MCF 10A (cell line): ENCODE data around the gene MYL11. TPM values are rescaled to one million over a fixed set of nuclear protein-coding genes. Genes with fewer than 3 reads are reported as not detected.
A peak's percentile ranks its signal among the peaks of the same experiment; 100 is the strongest.

Experiments
- BruUV-seq: library from RNA; stranded (reverse); fragments of 400-500 nt; replicated peaks from 2 replicates; lab custom pipeline; 2021; lab: Mats Ljungman, UMichigan
- CTCF ChIA-PET: fragments of 300-600 bp; sonication (Branson Sonifier 250); formaldehyde crosslinking; extraction: SDS; loops from one replicate; lab custom pipeline; 2021; ENCODE audit warnings: antibody characterized with exemption, inconsistent platforms; lab: Yijun Ruan, JAX
- POLR2A ChIA-PET: fragments of 300-600, 350-650 bp; sonication (Branson Sonifier 250); formaldehyde crosslinking; extraction: SDS; loops from one replicate; lab custom pipeline; 2020; ENCODE audit warnings: antibody characterized with exemption, inconsistent platforms; lab: Yijun Ruan, JAX
- DNase-seq: peaks from one replicate; pipeline ENCODE4 v3.0.0-alpha.2; 2018; ENCODE audit not compliant: unreplicated experiment
- H3K27ac Mint-ChIP-seq: one replicate; pipeline ENCODE4 v1.8.0; 2022; ENCODE audit warnings: mild to moderate bottlenecking, low read depth, mixed read lengths; ENCODE audit not compliant: unreplicated experiment
- H3K27me3 Mint-ChIP-seq: one replicate; pipeline ENCODE4 v1.8.0; 2022; ENCODE audit warnings: mixed read lengths; ENCODE audit not compliant: insufficient read depth, unreplicated experiment
- H3K36me3 Mint-ChIP-seq: one replicate; pipeline ENCODE4 v1.8.0; 2022; ENCODE audit warnings: mild to moderate bottlenecking, moderate library complexity, mixed read lengths; ENCODE audit not compliant: insufficient read depth, unreplicated experiment
- H3K4me1 Mint-ChIP-seq: one replicate; pipeline ENCODE4 v1.8.0; 2022; ENCODE audit warnings: mixed read lengths; ENCODE audit not compliant: insufficient read depth, unreplicated experiment
- H3K4me3 Mint-ChIP-seq: one replicate; pipeline ENCODE4 v1.8.0; 2022; ENCODE audit warnings: mild to moderate bottlenecking, moderate library complexity, mixed read lengths; ENCODE audit not compliant: unreplicated experiment
- H3K9me3 Mint-ChIP-seq: one replicate; pipeline ENCODE4 v1.8.0; 2022; ENCODE audit warnings: mixed read lengths; ENCODE audit not compliant: unreplicated experiment
- CTCF ChIP-seq: fragments of 200-600 bp; IDR thresholded peaks from one replicate; pipeline ENCODE4 v1.8.0; 2022; ENCODE audit warnings: antibody characterized with exemption, mild to moderate bottlenecking; ENCODE audit not compliant: unreplicated experiment
- intact Hi-C: fragments of 100-400 bp; cut with micrococcal nuclease; formaldehyde crosslinking; loops from 2 replicates; pipeline ENCODE4 v1.14.1; 2022
- total RNA-seq: library from RNA; stranded (reverse); gene quantifications from 2 replicates; pipeline ENCODE4 v1.2.3, GENCODE V29; 2022

Gene MYL11
- total RNA-seq, 1 experiment from 2014 or later = 1.6 TPM

DNA sequence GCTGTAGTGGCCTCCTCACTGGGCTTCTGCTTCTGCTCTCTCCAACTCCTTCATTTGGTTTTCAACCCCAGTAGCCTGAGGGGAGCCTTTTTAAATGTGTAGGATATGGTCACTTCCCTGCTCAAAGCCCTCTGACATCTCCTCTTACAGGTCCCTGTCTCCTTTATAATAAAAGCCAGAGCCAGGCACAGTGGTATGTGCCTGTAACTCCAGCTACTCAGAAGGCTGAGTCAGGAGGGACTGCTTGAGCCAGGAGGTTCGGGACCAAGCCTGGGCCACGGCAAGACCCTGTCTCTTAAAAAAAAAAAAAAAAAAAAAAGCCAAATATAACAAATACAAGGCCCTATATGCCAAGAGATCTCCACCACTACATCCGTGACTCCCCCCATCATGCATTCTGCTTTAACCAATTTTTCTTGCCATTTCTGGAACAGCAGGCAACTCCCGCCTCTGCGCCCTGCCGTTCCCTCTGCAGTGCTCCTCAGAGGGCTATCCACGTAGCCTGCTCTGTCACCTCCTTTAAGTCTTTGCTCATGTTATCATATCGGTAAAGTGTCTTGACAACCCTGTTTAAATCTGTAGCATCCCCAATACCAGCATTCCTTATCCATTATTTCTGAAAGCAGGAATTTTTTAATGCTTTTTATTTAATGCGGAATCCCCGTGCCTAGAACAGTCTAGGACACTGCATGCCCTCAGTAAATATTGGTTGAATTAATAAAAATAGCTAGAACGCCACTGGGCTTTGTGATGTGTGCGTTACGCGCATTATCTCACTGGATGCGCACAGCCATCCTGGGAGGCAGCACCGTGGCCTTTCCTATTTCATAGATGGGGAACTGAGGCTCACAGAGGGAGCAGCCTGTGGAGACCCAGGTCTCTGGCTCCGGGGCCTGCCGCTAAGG is 42.3 kb downstream of the MYL11 start:
- Mint-ChIP-seq H3K4me1 (peaks cover 10% of the 10 kb centered on the region), H3K36me3 (peaks cover 50% of the 10 kb centered on the region), H3K27me3 (no peaks in the 10 kb centered on the region), H3K4me3 (no peak overlapping the region), H3K9me3 (no peaks in the 10 kb centered on the region), H3K27ac (no peak overlapping the region)
- DNase-seq = no peak
- no peak for TF ChIP-seq CTCF
- intact Hi-C loops = no loop called here
- ChIA-PET POLR2A (interaction anchor here (0.7 to 2.1 kb wide), 18 partner anchors 8 to 600 kb away, joined by 3 to 22 read pairs (median 6); partner anchors contain the start of genes DCTPP1, PRR14, TBC1D10B and ZNF48), CTCF (interaction anchor here (0.7 to 1.8 kb wide), 7 partner anchors 8 to 280 kb away, joined by 3 to 8 read pairs (median 4); partner anchors contain the start of genes DCTPP1 and ZNF48)
- no TSS peak for BruUV-seq

DNA sequence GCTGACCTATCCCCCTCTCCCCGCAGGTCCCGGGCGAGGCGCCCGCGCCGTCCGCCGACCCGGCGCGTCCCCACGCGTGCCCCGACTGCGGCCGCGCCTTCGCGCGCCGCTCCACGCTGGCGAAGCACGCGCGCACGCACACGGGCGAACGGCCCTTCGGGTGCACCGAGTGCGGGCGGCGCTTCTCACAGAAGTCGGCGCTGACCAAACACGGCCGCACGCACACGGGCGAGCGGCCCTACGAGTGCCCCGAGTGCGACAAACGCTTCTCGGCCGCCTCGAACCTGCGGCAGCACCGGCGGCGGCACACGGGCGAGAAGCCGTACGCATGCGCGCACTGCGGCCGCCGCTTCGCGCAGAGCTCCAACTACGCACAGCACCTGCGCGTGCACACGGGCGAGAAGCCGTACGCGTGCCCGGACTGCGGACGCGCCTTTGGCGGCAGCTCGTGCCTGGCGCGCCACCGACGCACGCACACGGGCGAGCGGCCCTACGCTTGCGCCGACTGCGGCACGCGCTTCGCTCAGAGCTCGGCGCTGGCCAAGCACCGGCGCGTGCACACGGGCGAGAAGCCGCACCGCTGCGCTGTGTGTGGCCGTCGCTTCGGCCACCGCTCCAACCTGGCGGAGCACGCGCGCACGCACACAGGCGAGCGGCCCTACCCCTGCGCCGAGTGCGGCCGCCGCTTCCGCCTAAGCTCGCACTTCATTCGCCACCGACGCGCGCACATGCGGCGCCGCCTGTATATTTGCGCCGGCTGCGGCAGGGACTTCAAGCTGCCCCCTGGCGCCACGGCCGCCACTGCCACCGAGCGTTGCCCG is 43.1 kb downstream of the MYL11 start:
- no peak overlapping the region for H3K27ac Mint-ChIP-seq
- no peaks in the 10 kb centered on the region for H3K27me3 Mint-ChIP-seq
- peak; percentile 74 for DNase-seq
- no peaks in the 10 kb centered on the region for H3K9me3 Mint-ChIP-seq
- no TSS peak for BruUV-seq
- CTCF ChIA-PET = interaction anchor here (0.9 to 1.8 kb wide), 6 partner anchors 9 to 211 kb away, joined by 3 to 8 read pairs (median 4); partner anchors contain the start of genes DCTPP1 and ZNF48
- peak overlapping the region; percentile 58 for H3K4me3 Mint-ChIP-seq
- POLR2A ChIA-PET = interaction anchor here (0.7 to 2.1 kb wide), 24 partner anchors 9 to 601 kb away, joined by 3 to 22 read pairs (median 5); partner anchors contain the start of genes CD2BP2, DCTPP1, FBRS and PRR14
- intact Hi-C loops = no loop called here
- peaks cover 49% of the 10 kb centered on the region for H3K36me3 Mint-ChIP-seq
- TF ChIP-seq CTCF = no peak
- H3K4me1 Mint-ChIP-seq = peaks cover 4% of the 10 kb centered on the region

DNA sequence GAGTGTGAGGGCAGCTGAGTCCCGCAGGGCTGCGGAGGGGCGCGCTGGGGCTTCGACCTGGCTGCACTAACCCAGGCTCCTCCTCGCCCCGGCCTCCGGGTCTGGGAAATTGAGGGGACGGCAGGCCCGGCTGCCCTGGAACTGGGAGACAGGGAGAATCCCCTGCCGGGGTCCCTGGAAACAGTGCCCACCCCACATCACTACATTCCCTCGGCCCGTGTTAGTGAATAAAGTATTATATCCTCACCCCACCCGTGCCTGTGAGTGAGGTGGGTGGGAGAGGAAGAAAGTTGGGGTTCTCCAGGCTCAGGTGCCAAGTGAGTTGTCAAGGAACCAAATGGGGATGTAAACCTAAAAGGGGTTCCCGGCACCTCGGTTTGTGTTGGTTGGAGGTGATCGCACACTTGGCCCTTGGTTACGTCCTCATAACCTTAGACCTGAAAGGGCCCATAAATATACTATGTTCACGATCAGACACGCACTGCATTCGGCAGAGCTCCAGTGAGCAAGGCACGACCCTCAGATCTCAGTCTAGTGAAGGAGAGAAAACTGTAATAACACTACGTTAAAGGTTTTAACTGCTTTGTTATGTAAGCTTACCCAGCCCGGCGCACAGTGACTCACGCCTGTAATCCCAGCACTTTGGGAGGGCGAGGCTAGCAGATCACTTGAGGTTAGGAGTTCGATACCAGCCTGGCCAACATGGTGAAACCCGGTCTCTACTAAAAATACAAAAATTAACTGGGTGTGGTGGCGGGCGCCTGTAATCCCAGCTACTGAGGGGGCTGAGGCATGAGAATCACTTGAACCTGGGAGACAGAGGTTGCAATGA is 44.0 kb downstream of the MYL11 start:
- Mint-ChIP-seq H3K27ac (no peak overlapping the region), H3K4me3 (peak overlapping the region; percentile 25), H3K9me3 (no peaks in the 10 kb centered on the region), H3K27me3 (no peaks in the 10 kb centered on the region), H3K4me1 (peaks cover 4% of the 10 kb centered on the region), H3K36me3 (peaks cover 52% of the 10 kb centered on the region)
- no peak for TF ChIP-seq CTCF
- BruUV-seq = no TSS peak
- POLR2A ChIA-PET = interaction anchor here (0.6 to 2.1 kb wide), 24 partner anchors 8 to 352 kb away, joined by 3 to 22 read pairs (median 5); partner anchors contain the start of genes CD2BP2, DCTPP1, FBRS and PRR14
- CTCF ChIA-PET = interaction anchor here (0.9 to 4.3 kb wide), 7 partner anchors 10 to 211 kb away, joined by 3 to 25 read pairs (median 4); partner anchors contain the start of genes DCTPP1 and ZNF48
- intact Hi-C loops = no loop called here
- DNase-seq = no peak
